HEK293 (cell line): Measurements from ENCODE around the gene KLF16.

Experiments used
- ZNF292 ChIP-seq: fragments of 450-650 bp; formaldehyde crosslinking; IDR thresholded peaks from 2 replicates; pipeline ENCODE4 v1.5.1; 2016; ENCODE audit warnings: low read depth, missing biosample characterization, missing genetic modification characterization, borderline replicate concordance
- TF ChIP-seq, protein P1 (sequence below): fragments of 450-650 bp; formaldehyde crosslinking; IDR thresholded peaks from 2 replicates; pipeline ENCODE4 v1.5.1; 2016; ENCODE audit warnings: missing biosample characterization, missing genetic modification characterization

DNA sequence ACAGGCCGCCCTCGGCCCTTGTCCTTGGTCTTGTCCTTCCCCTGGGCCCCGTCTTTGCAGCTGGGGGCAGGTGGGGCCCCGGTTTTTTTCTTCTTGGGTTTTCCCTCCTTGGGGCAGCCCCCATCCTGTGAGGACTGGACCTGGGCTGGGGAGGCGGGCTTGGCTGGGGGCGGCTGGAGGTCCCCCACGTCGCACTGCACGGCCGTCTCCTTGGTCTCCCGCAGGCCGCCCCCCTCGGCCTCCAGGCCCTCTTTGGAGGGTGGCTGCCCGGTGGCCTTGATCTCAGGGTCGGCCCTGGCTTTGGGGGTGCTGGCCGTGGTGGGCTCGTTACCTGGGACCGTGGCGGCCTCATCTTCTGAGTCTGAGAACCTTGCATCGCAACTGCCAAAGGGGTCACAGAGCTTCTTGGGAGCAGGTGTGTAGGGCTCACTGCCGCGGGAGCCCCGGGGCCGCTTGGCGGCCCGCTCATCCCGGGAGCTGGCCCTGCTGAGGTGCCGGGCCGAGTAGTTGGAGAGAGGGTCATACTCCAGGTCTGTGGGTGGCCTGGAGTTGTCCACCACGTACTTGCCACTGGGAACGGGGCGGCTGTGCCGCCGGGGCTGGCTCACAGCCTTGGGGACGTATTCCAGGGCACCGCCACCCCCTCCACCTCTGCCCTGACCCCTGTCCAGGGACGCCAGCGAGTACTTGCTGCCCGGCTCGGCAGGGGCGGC, 35.7 kb downstream of the KLF16 start:
- TF ChIP-seq, protein P1, sequence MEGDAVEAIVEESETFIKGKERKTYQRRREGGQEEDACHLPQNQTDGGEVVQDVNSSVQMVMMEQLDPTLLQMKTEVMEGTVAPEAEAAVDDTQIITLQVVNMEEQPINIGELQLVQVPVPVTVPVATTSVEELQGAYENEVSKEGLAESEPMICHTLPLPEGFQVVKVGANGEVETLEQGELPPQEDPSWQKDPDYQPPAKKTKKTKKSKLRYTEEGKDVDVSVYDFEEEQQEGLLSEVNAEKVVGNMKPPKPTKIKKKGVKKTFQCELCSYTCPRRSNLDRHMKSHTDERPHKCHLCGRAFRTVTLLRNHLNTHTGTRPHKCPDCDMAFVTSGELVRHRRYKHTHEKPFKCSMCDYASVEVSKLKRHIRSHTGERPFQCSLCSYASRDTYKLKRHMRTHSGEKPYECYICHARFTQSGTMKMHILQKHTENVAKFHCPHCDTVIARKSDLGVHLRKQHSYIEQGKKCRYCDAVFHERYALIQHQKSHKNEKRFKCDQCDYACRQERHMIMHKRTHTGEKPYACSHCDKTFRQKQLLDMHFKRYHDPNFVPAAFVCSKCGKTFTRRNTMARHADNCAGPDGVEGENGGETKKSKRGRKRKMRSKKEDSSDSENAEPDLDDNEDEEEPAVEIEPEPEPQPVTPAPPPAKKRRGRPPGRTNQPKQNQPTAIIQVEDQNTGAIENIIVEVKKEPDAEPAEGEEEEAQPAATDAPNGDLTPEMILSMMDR (tag by site-specific recombination) = no peak
- TF ChIP-seq ZNF292 (tag by site-specific recombination) = no peak
